GM12878 (cell line): ENCODE results near the gene KRTAP20-1. TPM values are rescaled to one million over a fixed set of nuclear protein-coding genes. Genes with fewer than 3 reads are reported as not detected.

Source experiments
- ATAC-seq: fragments of 200-7000 bp; cut with Tn5 transposase; 3 replicates; pipeline ENCODE4 v1.9.1; 2020; ENCODE audit warnings: mild to moderate bottlenecking, moderate library complexity
- BruUV-seq: library from RNA; stranded (reverse); fragments of 400-500 nt; replicated peaks from 2 replicates; lab custom pipeline; 2021; lab: Mats Ljungman, UMichigan
- CTCF ChIA-PET: fragments of 300-600 bp; sonication (Branson Sonifier 250); formaldehyde crosslinking; extraction: SDS; loops from one replicate; lab custom pipeline; 2021; ENCODE audit warnings: inconsistent platforms; lab: Yijun Ruan, JAX
- POLR2A ChIA-PET: fragments of 350-600 bp; formaldehyde crosslinking; extraction: SDS; loops from one replicate; lab custom pipeline; 2021; ENCODE audit warnings: inconsistent platforms; lab: Charles Lee
- RAD21 ChIA-PET: fragments of 300-600 bp; sonication (Branson Sonifier 250); formaldehyde crosslinking; loops from one replicate; lab custom pipeline; 2023; ENCODE audit warnings: antibody characterized with exemption; ENCODE audit not compliant: unreplicated experiment; lab: Charles Lee
- SMC1A ChIA-PET: fragments of 300-600 bp; sonication (Branson Sonifier 250); formaldehyde crosslinking; loops from one replicate; lab custom pipeline; 2023; ENCODE audit not compliant: unreplicated experiment, uncharacterized antibody; lab: Charles Lee
- DNase-seq: peaks from one replicate; pipeline ENCODE4 v3.0.0-alpha.2; 2011; ENCODE audit warnings: low read depth, low spot score
- FAIRE-seq: peaks from 3 replicates; lab custom pipeline; 2011; peaks lifted over from hg19 to GRCh38; lab: Jason Lieb, UNC
- H2AFZ ChIP-seq: 2 replicates; pipeline ENCODE4 v1.6.0; 2011; ENCODE audit warnings: low read depth, low read length, control low read depth; ENCODE audit not compliant: control insufficient read depth
- H3K27ac ChIP-seq: 2 replicates; pipeline ENCODE4 v1.5.1; 2011; ENCODE audit warnings: control low read depth; ENCODE audit not compliant: control insufficient read depth, insufficient read depth
- H3K27me3 ChIP-seq, 2 experiments: replicated peaks in 1 of 2; 2 replicates each; pipeline versions ENCODE4 v1.6.0 to v1.6.1; 2011; ENCODE audit warnings: low read length in 1 of 2; ENCODE audit not compliant: control insufficient read depth in 2 of 2, insufficient read depth in 2 of 2
- H3K36me3 ChIP-seq, 2 experiments: 2 replicates each; pipeline ENCODE4 v1.5.1; 2011; ENCODE audit warnings: low read length in 1 of 2; ENCODE audit not compliant: control insufficient read depth in 2 of 2, insufficient read depth in 2 of 2
- H3K4me1 ChIP-seq: 2 replicates; pipeline ENCODE4 v1.6.1; 2011; ENCODE audit warnings: mild to moderate bottlenecking, low read length, moderate library complexity, mixed read lengths; ENCODE audit not compliant: control insufficient read depth, insufficient read depth
- H3K4me2 ChIP-seq: 2 replicates; pipeline ENCODE4 v1.6.0; 2011; ENCODE audit warnings: control low read depth; ENCODE audit not compliant: control insufficient read depth, insufficient read depth
- H3K4me3 ChIP-seq: fragments of 200-600 bp; sonication (generic); 2 replicates; pipeline ENCODE4 v1.5.1; 2016
- H3K79me2 ChIP-seq: 2 replicates; pipeline ENCODE4 v1.6.0; 2011; ENCODE audit warnings: low read length; ENCODE audit not compliant: control insufficient read depth, insufficient read depth
- H3K9ac ChIP-seq: 2 replicates; pipeline ENCODE4 v1.8.0; 2011; ENCODE audit warnings: low read length, control low read depth, mixed read lengths; ENCODE audit not compliant: control insufficient read depth, insufficient read depth
- H3K9me3 ChIP-seq: replicated peaks from 3 replicates; pipeline ENCODE4 v1.5.1; 2011; ENCODE audit warnings: mild to moderate bottlenecking, low read length; ENCODE audit not compliant: control insufficient read depth, insufficient read depth
- H4K20me1 ChIP-seq: 2 replicates; pipeline ENCODE4 v1.6.0; 2011; ENCODE audit not compliant: control insufficient read depth, insufficient read depth
- BMI1 ChIP-seq: fragments of 450-650 bp; IDR thresholded peaks from 2 replicates; pipeline ENCODE4 v1.6.1; 2016; ENCODE audit warnings: mild to moderate bottlenecking, moderate library complexity, borderline replicate concordance
- CUX1 ChIP-seq: IDR thresholded peaks from 2 replicates; pipeline ENCODE4 v1.6.1; 2012; ENCODE audit warnings: improper control_type of control experiment, low read depth, low read length; ENCODE audit not compliant: insufficient replicate concordance
- EZH2 ChIP-seq: IDR thresholded peaks from 2 replicates; pipeline ENCODE4 v1.6.1; 2012; ENCODE audit warnings: low read depth, mild to moderate bottlenecking, control low read depth, inconsistent platforms, low read length, borderline replicate concordance; ENCODE audit not compliant: control insufficient read depth
- JUND ChIP-seq: IDR thresholded peaks from 2 replicates; pipeline ENCODE4 v1.6.1; 2012; ENCODE audit warnings: low read depth, mild to moderate bottlenecking, low read length, improper control_type of control experiment, moderate library complexity
- MTA2 ChIP-seq: fragments of 450-650 bp; IDR thresholded peaks from 2 replicates; pipeline ENCODE4 v1.6.1; 2016; ENCODE audit warnings: low read depth, mild to moderate bottlenecking, moderate library complexity
- NFIC ChIP-seq: IDR thresholded peaks from 2 replicates; pipeline ENCODE4 v1.6.1; 2012; ENCODE audit warnings: low read depth, mild to moderate bottlenecking, inconsistent platforms, low read length, moderate library complexity
- NKRF ChIP-seq: fragments of 450-650 bp; conservative IDR thresholded peaks from 2 replicates; pipeline ENCODE4 v1.6.1; 2017; ENCODE audit warnings: mild to moderate bottlenecking, moderate library complexity
- PKNOX1 ChIP-seq: fragments of 450-650 bp; IDR thresholded peaks from 2 replicates; pipeline ENCODE4 v1.6.1; 2016; ENCODE audit warnings: mild to moderate bottlenecking
- RAD51 ChIP-seq: fragments of 450-650 bp; IDR thresholded peaks from 2 replicates; pipeline ENCODE4 v1.6.1; 2016; ENCODE audit warnings: moderate library complexity, mild to moderate bottlenecking, inconsistent platforms
- REST ChIP-seq: IDR thresholded peaks from 2 replicates; pipeline ENCODE4 v1.6.1; 2012; ENCODE audit warnings: mild to moderate bottlenecking, low read depth, low read length
- TAF1 ChIP-seq: IDR thresholded peaks from 2 replicates; pipeline ENCODE4 v1.6.1; 2011; ENCODE audit warnings: mild to moderate bottlenecking, low read depth, low read length, borderline replicate concordance
- TCF12 ChIP-seq: IDR thresholded peaks from 2 replicates; pipeline ENCODE4 v1.6.1; 2011; ENCODE audit warnings: low read depth, mild to moderate bottlenecking, low read length
- ZNF384 ChIP-seq: IDR thresholded peaks from 2 replicates; pipeline ENCODE4 v1.6.1; 2012; ENCODE audit warnings: low read depth, mild to moderate bottlenecking, low read length, improper control_type of control experiment, borderline replicate concordance
- WGBS: methylation state at CpG from one replicate; pipeline ENCODE4 v1.1.6; 2016; ENCODE audit warnings: low lambda C conversion rate; ENCODE audit not compliant: insufficient replicate concordance, insufficient coverage; ENCODE audit errors: missing lambda C conversion rate; 5-methylcytosine and 5-hydroxymethylcytosine counted together
- in situ Hi-C: fragments of 300-500 bp; cut with MboI; formaldehyde crosslinking; loops from 9 replicates; pipeline ENCODE4 v1.14.3; 2018; ENCODE audit warnings: mixed read lengths
- intact Hi-C: fragments of 100-400 bp; cut with micrococcal nuclease; formaldehyde crosslinking; loops from one replicate; pipeline ENCODE4 v1.14.2; 2022; ENCODE audit not compliant: unreplicated experiment
- polyA plus RNA-seq, 11 experiments: library from polyadenylated mRNA; depleted of rRNA in 4 of 11; unstranded in 6 of 11; stranded (reverse) in 5 of 11; fragments of >200 nt; fragmentation: Nextera tagmentation in 4 of 11; fragmentation: Illumina TruSeq in 1 of 11; extraction: Ambion mirVana in 4 of 11; extraction: Trizol in 1 of 11; gene quantifications; 1 replicate in 1 of 11; 2 replicates in 10 of 11; pipeline versions ENCODE4 v1.2.1 to v1.2.3, GENCODE V29; 2011 to 2016; ENCODE audit warnings: inconsistent platforms in 2 of 11, missing spikeins in 2 of 11, low read depth in 1 of 11
- total RNA-seq, 4 experiments: library from RNA; depleted of rRNA in 3 of 4; stranded (reverse); fragments of >200 nt in 3 of 4; fragmentation: Illumina TruSeq in 1 of 4; extraction: Trizol in 1 of 4; gene quantifications; 2 replicates each; pipeline versions ENCODE4 v1.2.1 to v1.2.3, GENCODE V29; 2013 to 2021

The KRTAP20-1 gene
- total and polyA plus RNA-seq, 10 of the 15 experiments (the other 5 are each of a cell fraction or from before 2014, with no cell fraction given) = not detected

GRCh38 chr21:30580132-30580531 lies 36.1 kb upstream of the KRTAP20-1 start:
- 12% methylated on average over 3 of the region's 3 CpGs for WGBS
- POLR2A ChIA-PET = no interaction called here
- BruUV-seq = no TSS peak
- H3K27me3 ChIP-seq = no peaks in the 10 kb centered on the region
- intact Hi-C loops = no loop called here
- H3K27ac ChIP-seq = no peak overlapping the region
- no peaks in the 10 kb centered on the region for H3K4me1 ChIP-seq
- SMC1A ChIA-PET = no interaction called here
- no peak overlapping the region for H3K4me2 ChIP-seq
- RAD21 ChIA-PET = no interaction called here
- in situ Hi-C loops = no loop called here
- no peaks in the 10 kb centered on the region for H3K79me2 ChIP-seq
- no peak for DNase-seq
- FAIRE-seq = no peak
- CTCF ChIA-PET = no interaction called here
- H3K9me3 ChIP-seq = no peaks in the 10 kb centered on the region
- no peaks in the 10 kb centered on the region for H4K20me1 ChIP-seq
- no peak for ATAC-seq
- TF ChIP-seq NKRF (no peak), BMI1 (no peak), JUND (no peak), NFIC (no peak), TAF1 (no peak), PKNOX1 (no peak), REST (no peak), ZNF384 (no peak), RAD51 (no peak), TCF12 (no peak), MTA2 (no peak), EZH2 (no peak), CUX1 (no peak)
- no peak overlapping the region for H2AFZ ChIP-seq
- no peaks in the 10 kb centered on the region for H3K36me3 ChIP-seq
- no peak overlapping the region for H3K4me3 ChIP-seq
- no peak overlapping the region for H3K9ac ChIP-seq
